HT1080 (cell line): ENCODE results near the gene GOLGA6L1. TPM values are rescaled to one million over a fixed set of nuclear protein-coding genes. Genes with fewer than 3 reads are reported as not detected.
"Not testable (repeated sequence)": the region's sequence is repeated elsewhere in the genome, so short reads cannot be mapped to it uniquely, and the experiment has no call there.

ENCODE experiments used
- DNase-seq: peaks from one replicate; pipeline ENCODE4 v3.0.0-alpha.2; 2015; ENCODE audit warnings: low read depth
- polyA plus RNA-seq, 2 experiments: library from polyadenylated mRNA; depleted of rRNA; stranded (reverse); fragments of >200 nt; gene quantifications; 2 replicates each; pipeline ENCODE4 v1.2.3, GENCODE V29; 2015
- small RNA-seq: library from RNA; depleted of rRNA; stranded (forward); fragments of <200 nt; gene quantifications from one replicate; pipeline ENCODE3, GENCODE V24; 2014
- total RNA-seq: library from RNA; depleted of rRNA; stranded (reverse); fragments of >200 nt; shearing (Covaris generic); gene quantifications from 2 replicates; pipeline ENCODE4 v1.2.3, GENCODE V29; 2014; rRNA removed

Gene GOLGA6L1, protein sequence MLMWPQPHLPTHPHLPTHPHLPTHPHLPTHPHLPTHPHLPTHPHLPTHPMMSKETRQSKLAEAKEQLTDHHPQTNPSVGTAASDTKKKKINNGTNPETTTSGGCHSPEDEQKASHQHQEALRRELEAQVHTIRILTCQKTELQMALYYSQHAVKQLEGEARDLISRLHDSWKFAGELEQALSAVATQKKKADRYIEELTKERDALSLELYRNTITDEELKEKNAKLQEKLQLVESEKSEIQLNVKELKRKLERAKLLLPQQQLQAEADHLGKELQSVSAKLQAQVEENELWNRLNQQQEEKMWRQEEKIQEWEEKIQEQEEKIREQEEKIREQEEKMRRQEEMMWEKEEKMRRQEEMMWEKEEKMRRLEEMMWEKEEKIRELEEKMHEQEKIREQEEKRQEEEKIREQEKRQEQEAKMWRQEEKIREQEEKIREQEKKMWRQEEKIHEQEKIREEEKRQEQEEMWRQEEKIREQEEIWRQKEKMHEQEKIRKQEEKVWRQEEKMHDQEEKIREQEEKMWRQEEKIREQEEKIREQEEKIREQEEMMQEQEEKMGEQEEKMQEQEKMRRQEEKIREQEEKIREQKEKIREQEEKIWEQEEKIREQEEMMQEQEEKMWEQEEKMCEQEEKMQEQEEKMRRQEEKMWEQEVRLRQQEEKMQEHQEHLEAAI
- total RNA-seq = not detected in 2 replicates
- not detected in 2 replicates for polyA plus RNA-seq (2015; cell fraction: cytosol; rRNA removed)
- polyA plus RNA-seq (2015; cell fraction: nucleus; rRNA removed) = not detected in 2 replicates

DNA sequence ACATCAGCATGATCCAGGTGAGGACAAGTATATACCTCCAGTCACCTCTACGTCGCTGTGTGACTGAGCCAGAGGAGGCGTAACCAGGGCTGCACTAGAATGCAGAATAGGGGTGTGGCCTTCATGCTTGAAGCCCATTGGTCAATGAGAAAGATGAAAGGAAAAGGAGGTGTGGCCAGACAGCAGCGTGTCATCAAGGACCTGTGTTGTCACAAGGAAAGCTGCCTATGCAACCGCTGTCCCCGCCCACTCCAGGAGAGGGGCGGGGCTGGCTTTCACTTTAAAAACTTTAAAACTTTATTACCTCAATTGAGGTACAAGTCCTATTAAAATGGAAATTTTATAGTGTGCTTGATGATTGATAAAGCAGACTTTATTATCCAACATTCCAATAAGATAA, at the start of gene GOLGA6L1:
Gene GOLGA6L1, minus strand, starts transcription at position 101 of the 400 bp plus-strand sequence. Its CDS starts 91 bp downstream, at position 10.
- DNase-seq = not testable (repeated sequence)

DNA sequence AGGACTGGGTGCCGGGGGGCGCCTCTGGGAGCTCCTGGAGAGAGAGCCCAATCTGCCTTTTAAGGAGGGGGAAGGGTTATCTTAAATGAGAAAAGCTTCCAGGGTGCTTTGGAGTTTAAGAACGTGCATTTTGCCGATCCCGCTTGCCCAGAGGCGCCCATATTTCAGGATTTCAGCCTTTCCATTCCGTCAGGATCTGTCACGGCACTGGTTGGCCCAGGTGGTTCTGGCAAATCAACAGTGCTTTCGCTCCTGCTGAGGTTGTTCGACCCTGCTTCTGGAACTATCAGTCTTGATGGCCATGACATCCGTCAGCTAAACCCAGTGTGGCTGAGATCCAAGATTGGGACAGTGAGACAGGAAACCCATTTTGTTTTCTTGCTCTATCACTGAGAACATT, 44.6 kb upstream of the GOLGA6L1 start:
- DNase-seq = not testable (repeated sequence)

DNA sequence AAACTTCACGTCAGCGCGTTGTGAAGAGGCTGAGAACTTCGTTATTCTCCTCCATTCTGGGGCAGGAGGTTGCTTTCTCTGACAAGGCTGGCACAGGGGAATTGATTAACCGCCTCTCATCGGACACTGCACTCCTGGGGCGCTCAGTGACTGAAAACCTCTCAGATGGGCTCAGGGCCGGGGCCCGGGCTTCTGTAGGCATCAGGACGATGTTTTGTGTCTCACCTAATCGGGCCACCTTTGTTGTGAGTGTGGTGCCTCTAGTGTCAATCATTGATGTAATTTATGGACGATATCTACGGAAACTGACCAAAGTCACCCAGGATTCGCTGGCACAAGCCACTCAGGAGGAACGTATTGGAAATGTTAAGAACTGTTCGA, 43.9 kb upstream of the GOLGA6L1 start:
- not testable (repeated sequence) for DNase-seq

DNA sequence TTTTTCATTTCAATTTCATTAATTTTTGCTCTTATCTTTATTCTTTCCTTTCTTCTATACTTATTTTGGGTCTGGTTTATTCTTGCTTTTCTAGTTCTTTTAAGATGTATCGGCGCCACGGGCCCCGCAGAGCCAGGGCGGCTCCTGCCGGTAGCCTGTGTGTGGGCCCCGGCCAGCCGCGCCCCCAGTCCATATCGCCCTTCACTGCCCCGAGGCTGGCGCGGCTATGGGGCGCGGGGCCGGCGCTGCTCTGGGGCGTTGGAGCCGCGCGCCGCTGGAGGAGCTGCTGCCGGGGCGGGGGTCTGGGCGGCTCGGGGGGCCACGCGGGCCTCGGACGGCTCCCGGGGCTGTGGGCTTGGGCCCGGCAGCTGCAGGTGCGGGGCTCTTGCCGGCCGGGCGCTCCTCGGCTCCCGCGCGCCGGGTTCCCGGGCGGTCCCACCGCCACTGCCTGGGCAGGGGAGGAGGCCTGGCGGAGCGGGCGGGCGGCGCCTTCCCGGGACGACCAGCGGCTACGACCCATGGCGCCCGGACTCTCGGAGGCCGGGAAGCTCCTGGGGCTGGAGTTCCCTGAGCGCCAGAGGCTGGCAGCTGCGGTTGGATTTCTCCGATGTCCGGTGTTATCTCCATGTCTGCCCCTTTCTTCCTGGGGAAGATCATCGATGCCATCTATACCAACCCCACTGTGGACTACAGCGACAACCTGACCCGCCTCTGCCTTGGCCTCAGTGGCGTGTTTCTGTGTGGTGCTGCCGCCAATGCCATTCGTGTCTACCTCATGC, 43.3 kb upstream of the GOLGA6L1 start:
- DNase-seq = not testable (repeated sequence)

DNA sequence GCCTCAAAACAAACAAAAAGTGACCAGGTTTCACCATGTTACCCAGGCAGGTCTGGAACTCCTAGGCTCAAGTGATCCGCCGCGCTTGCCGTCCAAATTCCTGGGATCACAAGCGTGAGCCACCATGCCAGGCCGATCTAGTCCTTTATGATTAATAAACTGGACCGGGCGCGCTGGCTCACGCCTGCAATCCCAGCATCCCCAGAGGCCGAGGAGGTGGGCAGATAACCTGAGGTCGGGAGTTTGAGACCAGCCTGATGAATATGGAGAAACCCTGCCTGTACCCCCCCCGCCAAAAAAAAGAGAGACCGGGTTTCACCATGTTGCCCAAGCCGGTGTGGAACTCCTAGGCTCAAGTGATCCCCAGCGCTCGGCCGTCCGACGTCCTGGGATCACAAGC, 40.1 kb upstream of the GOLGA6L1 start:
- DNase-seq = not testable (repeated sequence)

DNA sequence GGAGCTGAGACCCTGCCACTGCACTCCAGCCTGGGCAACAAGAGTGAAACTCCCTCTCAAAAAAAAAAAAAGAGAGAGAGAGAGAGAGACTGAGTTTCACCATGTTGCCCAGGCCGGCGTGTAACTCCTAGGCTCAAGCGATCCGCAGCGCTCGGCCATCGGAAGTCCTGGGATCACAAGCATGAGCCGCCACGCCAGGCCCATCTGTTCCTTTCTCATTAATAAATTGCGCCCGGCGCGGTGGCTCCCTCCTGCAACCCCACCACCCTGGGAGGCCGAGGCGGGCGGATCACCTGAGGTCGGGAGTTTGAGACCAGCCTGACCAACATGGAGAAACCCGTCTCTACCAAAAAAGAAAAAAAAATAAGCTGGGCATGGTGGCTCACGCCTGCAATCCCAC, 39.0 kb upstream of the GOLGA6L1 start:
- DNase-seq = not testable (repeated sequence)

DNA sequence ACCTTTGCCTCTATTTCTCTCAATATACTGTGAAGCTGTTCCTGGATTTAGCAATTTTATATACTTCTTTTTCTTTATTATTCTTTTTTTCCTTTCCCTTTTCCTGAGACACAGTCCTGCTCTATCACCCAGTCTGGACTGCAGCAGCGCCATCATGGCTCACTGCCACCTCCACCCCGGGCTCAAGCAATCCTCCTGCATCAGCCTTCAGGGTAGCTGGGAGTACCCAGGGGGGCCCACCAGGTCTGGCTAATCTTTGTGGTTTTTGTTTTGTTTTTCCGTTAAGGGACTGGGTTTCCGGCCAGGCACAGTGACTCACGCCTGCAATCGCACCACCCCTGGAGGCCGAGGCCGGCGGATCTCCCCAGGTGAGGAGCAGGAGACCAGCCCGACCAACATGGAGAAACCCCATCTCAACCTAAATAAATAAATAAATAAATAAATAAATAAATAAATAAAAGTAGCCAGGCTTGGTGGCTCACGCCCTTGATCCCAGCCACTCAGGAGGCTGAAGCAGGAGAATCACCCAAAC, 38.1 kb upstream of the GOLGA6L1 start:
- DNase-seq = not testable (repeated sequence)

DNA sequence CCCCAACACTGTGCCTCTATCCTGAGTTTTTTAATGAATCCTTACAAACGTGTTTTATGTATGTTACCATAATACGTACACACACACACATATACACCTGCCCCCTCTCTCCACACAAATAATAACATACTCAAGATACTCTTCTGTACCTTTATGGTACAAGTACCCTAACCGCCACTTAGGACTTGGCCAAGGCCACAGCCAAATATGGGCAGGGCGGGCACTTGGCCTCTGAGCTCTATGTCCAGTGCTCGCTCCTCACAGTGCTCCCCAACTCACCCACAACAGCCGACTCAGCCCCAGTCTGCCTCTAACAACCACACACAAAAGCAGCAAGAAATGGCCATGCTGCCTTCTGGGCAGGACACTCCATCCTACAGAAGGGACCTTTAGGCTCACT, 3.8 kb downstream of the GOLGA6L1 start:
- DNase-seq = not testable (repeated sequence)

DNA sequence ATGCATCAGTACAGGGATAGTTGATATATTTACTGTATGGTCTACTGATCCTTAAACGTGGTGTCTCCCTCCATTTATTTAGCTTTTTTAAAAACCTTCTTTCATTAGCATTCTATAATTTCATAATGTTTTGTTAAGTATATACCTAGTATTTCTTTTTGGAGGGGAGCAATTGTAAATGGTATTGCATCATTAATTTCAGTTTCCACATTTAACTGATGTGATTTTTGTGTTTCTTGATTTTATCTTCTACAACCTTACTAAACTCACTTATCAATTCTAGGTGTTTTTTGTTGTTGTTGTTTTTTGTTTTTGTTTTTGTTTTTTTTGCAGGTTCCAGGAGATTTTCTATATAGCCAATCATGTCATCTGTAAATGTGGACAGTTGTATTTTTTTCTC, 18.4 kb downstream of the GOLGA6L1 start:
- DNase-seq = no peak

DNA sequence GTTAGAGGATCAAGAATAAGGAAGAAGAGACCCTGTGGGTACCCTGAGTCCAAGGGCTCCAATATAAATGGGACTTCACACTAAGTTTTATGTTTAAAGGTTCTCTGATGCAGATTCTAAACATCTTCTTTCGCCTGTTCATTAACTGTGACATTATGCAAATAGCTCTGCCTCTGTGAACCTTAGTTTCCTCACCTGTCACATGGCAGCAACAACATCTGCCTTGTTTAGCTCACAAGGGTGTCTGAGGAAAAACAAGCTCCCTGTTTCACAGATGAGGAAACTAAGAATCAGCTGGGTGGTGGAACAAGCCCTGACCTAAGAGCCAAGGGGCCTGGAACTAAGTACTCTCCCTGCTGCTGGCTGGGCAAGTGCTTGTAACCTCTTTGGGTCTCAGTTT, 40.8 kb downstream of the GOLGA6L1 start:
- no peak for DNase-seq

DNA sequence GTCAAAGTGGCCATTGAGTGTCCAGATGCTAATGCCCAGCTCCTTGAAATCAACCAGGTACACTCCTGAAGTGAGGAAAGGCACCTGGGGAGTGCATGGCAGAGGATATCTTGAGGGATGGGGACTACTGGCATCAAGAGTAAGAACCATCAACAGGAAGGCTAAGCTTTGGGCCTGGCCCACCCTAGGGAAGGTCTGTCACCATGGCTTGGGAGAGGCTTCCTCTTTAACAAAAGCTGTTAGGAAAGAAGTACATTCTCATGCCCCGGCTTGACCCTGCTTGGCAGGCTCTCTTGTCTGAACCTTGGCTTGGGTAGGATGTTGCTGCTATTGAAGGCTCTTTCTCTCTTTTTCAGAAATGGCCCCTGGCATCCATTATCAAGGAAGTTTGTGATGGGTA, 53.5 kb downstream of the GOLGA6L1 start:
- DNase-seq = no peak

DNA sequence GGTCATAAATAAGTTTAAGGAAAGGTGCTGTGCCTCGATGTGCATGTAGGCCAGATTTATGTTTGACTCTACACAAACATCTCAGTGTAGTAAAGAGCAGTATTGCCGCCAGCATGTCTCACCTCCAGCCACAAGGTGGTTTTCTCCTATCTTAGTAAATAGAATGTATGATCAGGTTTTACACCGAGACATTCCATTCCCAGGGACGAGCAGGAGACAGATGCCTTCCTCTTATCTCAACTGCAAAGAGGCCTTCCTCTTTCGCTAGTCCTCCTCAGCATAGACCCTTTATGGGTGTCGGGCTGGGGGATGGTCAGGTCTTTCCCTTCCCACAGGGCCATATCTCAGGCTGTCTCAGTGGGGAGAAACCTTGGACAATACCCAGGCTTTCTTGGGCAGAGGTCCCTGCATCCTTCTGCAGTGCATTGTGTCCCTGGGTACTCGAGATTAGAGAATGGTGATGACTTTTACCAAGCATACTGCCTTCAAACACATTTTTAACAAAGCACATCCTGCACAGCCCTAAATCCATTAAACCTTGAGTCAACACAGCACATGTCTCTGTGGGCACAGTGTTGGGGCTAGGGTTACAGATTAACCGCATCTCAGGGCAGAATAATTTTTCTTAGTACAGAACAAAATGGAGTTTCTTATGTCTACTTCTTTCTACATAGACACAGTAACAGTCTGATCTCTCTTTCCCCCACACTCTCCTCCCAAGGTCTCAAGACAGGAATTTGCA, 54.5 kb downstream of the GOLGA6L1 start:
- not testable (repeated sequence) for DNase-seq

DNA sequence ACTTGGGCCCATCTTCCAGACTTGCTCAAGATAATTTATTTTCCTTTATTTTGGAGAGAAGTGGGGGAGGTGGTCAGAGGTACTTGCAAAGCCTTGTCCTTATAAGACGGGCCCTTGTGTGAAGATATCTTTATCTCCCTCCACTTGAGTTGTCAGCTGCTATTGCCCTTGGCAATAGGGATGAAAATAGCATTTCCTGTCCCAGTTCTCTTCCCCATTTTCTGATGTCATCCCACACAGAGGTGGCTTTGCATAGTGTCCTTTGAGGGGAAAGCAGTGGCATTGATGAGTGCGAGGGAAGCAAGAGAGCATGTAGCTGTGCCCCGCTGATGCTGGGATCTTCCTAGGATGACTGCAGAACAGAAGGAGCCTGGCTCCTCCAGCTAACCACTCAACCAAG, 55.4 kb downstream of the GOLGA6L1 start:
- DNase-seq = no peak

DNA sequence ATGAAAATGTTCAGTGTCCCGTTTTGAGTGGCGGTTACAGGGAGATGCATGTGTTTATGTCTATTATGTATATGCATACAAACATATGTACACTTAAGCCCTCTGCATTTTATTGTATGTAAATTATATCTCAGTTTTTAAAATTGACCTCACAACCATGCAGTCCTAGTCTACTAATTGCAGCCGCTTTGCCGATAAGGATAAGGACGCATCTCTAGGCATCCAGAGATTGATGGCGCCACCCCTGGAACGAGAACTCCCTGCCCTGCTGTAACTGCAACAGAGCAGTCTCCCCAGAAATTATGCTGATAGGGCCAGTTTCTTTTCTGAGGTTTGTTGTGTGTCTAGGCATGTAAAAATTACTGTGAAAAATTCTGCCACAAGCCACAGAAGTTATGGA, 56.9 kb downstream of the GOLGA6L1 start:
- no peak for DNase-seq

Small RNA genes within 50 kb of the gene (small RNA-seq; reads per million reads assigned to genes)
- gene RN7SL106P = not detected

Other genes starting within 250 kb of the GOLGA6L1 start
- gene CYFIP1, start 156.5 kb downstream of the GOLGA6L1 start, total RNA-seq = 86.8 and 96.8 TPM in 2 replicates
- 17.7 and 18.9 TPM in 2 replicates for gene TUBGCP5, start 97.3 kb downstream of the GOLGA6L1 start, total RNA-seq
- not detected in 2 replicates for gene GOLGA6L26, start 197.4 kb upstream of the GOLGA6L1 start, total RNA-seq
- gene GOLGA8S, start 217.9 kb upstream of the GOLGA6L1 start, total RNA-seq = not detected in 2 replicates